HG03469 (cell line): ENCODE data around the gene SAT1.

Experiments
- ATAC-seq: cut with Tn5 transposase; IDR thresholded peaks from one replicate; pipeline ENCODE4 v1.9.1; 2021; ENCODE audit warnings: mild to moderate bottlenecking, moderate library complexity, moderate number of reproducible peaks; ENCODE audit not compliant: unreplicated experiment

The SAT1 gene

GRCh38 chrX:23773601-23774175 lies 9.3 kb upstream of the SAT1 start:
- peak; percentile 87 for ATAC-seq

- no peak for ATAC-seq
Observed at GRCh38 chrX:23776363-23776762, 6.6 kb upstream of the SAT1 start.

- ATAC-seq: no peak
Observed at GRCh38 chrX:23779025-23779424, 3.9 kb upstream of the SAT1 start.

- ATAC-seq: no peak
Observed at GRCh38 chrX:23782455-23782854, 518 bp upstream of the SAT1 start.

GRCh38 chrX:23783589-23784469 lies 856 bp downstream of the SAT1 start:
- ATAC-seq: no peak

GRCh38 chrX:23784470-23785331 lies 1.7 kb downstream of the SAT1 start:
- no peak for ATAC-seq

- ATAC-seq: no peak
Observed at GRCh38 chrX:23785580-23785979, 2.6 kb downstream of the SAT1 start.

- ATAC-seq: no peak
Observed at GRCh38 chrX:23786268-23786815, 3.4 kb downstream of the SAT1 start.

GRCh38 chrX:23787745-23788118 lies 4.8 kb downstream of the SAT1 start:
- no peak for ATAC-seq

GRCh38 chrX:23788521-23788920 lies 5.5 kb downstream of the SAT1 start:
- no peak for ATAC-seq

GRCh38 chrX:23788946-23789345 lies 6.0 kb downstream of the SAT1 start:
- no peak for ATAC-seq

- ATAC-seq: no peak
Observed at GRCh38 chrX:23789386-23790154, 6.6 kb downstream of the SAT1 start.

- no peak for ATAC-seq
Observed at GRCh38 chrX:23790155-23790497, 7.2 kb downstream of the SAT1 start.

- ATAC-seq: no peak
Observed at GRCh38 chrX:23792861-23793553, 10.0 kb downstream of the SAT1 start.

GRCh38 chrX:23795221-23795620 lies 12.2 kb downstream of the SAT1 start:
- no peak for ATAC-seq

- no peak for ATAC-seq
Observed at GRCh38 chrX:23797371-23798128, 14.6 kb downstream of the SAT1 start.

- no peak for ATAC-seq
Observed at GRCh38 chrX:23799469-23800065, 16.6 kb downstream of the SAT1 start.

GRCh38 chrX:23802431-23802830 lies 19.5 kb downstream of the SAT1 start:
- ATAC-seq: no peak

GRCh38 chrX:23803931-23804381 lies 21.0 kb downstream of the SAT1 start:
- ATAC-seq: no peak
